Activated gamma-delta T cell treated with anti-CD3 and anti-CD28 coated beads, Interleukin-2, amount 50 U/mL, for 16 hours (primary cell): ENCODE data around the gene DCLK1.

ENCODE experiments used
- DNase-seq: peaks from one replicate; pipeline ENCODE4 v3.0.0-alpha.2; 2020; ENCODE audit warnings: low read depth

DCLK1 gene

DNA sequence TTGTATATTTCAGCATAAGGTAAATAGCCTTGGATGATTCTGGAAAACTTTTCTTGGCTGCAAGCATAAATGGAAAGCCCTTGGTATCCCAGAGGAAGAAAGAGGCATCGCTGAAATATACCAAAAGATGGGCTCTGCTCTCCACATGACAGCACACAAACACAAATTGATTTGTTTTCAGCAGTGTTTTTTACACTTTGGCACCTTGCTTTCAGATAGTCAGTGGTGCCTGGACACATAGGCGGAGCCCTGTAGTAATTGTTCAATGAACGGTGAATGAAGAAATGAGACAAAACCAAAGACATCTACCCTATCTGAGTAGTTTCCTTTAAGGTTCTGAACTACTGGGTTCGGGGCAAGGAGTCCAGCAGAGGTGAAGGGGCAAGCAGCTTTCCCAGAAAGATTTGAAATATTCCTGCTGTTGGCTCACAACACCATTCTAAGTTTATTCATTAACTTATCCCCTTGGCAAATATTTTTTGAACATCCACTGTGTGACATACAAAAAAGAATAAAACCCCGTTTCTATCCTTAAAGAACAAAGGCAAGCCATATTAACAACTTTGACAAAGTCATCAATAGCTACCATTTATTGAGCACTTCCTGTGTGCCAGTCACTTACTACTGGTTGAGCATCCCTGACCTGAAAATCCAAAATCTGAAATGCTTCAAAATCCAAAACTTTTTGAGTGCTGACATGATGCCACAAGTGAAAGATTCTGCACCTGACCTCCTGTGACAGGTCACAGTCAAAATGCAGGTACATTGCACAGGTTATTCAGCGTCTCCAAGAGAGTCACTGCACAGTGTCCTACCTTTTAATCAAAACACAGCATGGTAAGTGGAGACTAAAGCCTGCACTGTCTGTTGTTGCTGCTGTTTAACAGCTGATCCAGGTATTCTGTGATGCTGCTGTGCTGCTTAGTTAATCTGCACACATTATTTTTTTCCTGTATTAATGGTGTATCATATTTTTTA lies 238.1 kb downstream of the DCLK1 start:
- DNase-seq: no peak

DNA sequence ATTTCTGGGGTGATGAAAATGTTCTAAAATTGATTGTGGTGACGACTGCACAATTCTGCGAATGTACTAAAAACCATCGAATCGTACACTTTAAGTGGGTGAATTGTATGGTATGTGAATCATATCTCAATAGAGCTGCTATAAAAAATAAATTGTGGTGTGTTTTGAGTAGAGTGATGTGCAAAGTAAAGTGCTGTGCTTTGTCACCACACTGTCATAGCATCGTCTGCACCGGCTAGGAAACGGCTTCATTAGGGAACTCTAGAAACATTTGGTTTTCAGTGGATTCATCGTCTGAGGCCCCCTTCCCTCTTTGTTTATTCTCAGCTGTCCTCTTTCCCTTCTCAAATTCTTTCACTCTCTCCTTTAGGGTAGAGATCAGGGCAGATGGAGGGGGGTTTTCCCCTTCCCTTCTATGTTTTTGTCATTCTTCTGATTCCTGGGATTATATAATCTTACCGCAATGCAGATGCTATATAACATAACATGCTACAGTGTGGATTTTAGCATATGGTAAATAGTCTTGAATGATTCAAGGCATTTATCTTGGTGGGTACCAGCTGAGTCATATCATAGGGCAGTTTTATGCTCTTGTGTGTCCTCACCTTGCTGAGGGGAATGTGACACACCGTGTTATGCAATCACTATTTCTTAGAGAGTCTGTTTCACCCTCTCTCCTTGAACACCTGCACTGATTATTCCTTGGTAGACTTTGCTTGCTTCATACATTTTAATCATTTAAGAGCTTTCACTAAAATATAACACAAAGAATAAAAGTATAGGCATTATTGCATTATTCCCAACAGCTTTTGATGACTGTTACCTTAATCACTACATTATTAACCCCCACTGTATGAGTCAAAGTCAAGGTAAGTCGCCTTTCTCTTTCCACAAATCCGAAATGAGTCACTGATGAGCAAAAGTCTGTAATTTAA lies 239.4 kb downstream of the DCLK1 start:
- DNase-seq: no peak

DNA sequence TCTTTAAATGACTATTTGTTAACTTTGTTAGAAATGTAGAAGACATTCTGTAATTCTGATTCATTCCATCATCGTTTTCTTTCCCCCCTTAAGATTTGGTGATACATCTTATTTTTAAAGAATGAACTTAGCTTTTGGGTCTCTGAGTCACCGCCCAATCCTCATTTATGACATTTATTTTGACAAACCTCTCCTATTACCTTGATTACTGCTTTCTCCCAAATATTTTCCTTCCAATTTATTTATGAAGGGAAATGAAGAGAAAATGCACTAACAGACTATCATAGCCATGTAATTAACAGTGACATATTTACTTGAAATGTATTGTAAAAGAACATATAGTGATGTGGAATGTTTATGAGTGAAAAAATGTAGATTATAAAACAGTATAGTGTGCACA lies 241.6 kb downstream of the DCLK1 start:
- no peak for DNase-seq

DNA sequence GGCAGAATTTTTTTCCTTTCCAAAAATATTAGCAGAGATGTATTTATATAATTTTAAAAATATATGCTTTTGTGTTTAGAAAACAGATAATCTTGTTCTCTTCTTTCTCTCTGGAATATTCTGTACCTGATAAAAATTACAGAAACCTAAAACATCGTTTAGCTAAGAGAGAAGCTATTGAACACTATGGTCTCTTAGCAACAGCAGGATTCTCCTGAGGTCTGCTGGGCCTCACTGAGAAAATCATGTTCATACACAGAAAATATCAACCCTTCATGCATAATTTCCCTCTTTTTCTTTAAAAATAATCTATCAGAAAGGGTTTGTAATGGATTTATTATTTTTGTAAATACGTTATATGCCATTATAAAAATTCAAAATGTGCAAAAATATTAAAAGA lies 242.2 kb downstream of the DCLK1 start:
- no peak for DNase-seq

DNA sequence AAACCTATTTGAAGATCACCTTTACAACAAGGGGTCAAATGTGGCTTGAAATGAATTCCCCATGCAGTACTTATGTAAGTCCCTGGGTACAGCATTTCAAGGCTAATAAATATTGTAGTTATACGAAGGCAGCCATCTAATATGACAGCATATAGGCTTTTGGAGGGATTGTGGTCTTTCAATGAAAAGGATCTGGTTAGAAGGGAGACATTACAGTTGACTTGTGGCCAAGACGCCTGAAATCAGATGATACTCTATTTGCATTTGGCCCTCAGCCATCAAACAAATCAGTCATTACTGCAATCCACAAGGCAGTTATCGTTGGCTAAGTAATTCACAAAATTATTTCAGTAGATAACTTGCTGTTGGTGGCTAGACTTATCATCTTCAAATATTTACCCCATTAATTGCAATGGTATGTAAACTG lies 242.7 kb downstream of the DCLK1 start:
- DNase-seq: no peak

DNA sequence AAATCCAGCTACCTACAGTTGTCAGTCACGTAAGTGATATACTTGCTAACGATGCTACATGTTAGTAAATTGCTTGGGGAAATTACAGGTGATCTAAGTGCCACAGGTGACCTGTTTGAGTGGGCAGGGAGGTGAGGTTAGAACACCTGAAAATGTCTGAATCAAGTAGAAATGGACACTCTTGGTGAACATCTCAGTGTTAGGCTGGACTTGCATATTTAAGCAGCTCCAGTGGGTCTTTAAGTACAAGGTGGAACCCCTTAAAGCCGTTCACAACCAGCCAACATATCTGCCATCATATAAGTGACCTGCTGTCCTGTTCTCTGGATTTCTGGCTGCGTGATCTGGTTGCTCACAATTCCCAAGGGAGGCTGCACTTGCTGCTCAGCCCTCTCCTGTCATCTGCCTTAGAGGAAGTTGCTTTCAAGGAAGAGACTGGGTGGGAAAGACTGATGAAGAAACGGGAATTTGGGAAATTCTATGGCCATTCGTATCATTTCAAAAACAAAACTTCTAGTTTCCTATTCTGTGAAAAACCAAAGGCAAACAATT lies 244.0 kb downstream of the DCLK1 start:
- DNase-seq: no peak

DNA sequence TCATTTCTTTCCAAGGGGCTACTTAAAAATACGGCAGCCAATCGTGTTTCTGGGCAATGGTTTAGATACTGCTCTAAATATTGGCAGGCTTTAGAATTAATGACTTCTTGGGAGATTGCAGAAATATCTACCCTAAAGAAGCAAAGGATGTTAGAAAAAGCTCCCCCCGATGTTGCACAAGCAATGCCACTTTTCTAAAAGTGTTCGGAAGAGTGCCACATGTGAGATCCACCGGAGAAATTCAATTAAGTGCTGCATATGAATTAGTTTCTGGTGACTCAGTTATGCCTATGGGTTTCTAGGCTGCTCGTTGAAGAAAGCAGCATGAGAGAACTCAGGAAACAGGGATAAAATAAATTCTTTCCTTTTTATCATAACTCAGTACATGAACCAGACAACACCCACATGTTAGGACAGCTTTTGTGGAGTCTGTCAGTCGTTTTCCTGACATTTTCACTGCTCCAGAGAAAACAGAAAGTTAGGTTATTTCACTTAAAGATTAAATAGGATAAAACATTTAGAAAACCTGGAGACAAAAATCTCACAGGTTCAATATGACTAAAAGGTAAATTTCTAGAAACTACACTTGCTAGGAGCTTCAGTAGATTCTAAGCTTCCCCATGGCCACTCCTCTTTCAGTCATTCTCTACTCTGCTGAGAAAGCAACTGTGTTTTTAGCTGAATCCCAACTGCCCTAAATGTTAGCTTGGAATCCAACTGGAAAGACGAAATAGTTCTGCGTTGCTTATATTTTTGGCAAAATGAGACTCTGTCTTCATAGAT lies 244.7 kb downstream of the DCLK1 start:
- DNase-seq: no peak

DNA sequence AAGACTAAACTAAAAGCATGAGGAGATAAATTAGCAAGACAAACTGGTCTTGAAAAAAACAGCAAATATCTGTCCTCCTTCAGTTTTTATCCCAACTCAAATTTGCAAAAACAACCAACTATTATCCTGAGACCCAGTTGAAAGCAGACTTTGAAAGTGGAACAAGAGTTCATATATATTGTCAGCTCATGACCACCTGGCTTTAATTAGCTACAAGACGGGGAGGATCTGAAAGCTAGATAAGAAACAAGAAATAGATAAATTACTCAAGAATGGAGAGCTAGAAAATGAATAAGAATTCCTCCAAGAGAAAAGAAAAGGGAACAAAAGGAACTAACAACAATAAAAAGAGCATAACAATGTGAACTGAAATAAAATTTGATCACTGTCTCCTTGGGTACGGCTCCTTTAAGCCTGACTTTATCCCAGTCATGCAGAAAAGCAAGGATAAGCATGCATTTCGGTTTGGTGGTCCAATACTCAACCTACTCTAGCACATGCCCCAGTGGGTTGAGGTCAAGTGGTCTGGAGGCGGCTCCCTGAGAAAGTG lies 246.9 kb downstream of the DCLK1 start:
- DNase-seq: no peak

DNA sequence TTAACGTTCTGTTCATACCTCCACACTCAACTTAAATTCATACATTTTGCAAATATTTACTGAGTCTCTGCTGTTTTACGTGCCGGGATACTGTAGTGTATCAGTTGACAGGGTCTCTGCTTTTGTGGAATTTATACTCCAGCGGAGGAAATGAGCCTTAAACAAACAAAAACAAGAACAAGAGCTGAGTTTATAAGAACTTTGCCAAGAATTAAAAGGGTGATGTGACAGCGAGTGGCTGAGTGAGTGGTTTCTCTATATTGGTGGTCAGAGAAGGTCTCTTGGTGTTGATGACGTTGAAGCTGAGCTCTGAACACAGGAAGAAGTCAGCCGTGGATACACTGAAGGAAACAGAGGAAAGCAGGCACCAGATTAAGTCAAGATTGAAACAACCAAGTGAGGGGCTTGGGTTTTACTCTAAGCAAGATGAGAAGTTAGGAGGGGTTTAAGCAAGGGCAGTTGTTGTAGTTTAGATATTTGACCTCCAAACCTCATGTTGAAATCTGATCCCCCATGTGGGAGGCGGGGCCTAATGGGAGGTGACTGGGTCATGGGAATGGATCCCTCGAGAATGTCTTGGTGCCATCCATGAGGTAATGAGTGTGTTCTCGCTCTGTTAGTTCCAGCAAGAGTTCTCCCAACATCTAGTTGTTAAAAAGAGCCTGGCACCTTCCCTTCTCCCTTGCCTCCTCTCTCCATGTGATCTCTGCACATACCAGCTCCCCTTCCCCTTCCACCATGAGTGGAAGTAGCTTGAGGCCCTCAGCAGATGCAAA lies 248.3 kb downstream of the DCLK1 start:
- no peak for DNase-seq

DNA sequence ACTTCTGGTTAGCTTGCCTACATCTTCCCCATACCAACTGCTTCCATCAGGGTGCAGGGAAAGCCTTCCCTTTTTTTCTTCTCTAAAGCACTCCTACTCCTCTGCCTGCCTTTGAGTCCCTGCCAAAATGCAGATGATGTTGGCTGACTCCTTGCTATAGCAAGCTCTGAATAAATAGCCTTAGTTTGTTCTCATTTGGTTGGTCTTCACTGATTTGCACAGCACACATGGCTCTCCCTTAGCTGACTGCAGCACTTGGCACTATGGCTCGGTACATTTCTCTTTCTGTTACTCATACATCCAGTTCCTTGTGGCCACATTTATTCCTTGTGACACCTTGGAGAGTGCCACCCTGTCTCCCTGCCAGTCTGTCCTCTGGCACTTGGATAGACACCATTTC lies 249.8 kb downstream of the DCLK1 start:
- no peak for DNase-seq

DNA sequence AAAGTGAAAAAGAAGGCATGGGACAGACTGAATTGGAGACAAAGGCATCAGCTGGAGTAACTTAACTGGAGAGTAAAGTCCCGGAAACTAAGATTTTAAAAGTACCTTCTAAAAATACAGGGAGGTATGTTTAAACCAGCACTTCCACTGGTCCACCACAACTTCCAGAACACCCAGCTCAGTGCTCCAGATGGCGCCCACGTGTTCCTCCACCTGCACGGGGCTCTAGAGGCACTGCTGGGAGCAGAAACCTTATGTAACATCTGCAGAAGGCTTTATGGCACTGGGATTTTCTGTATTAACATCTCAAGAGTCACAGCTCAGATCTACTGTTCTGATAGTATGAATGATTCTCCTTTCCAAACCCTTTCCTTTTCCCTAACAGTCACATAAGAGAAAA lies 252.1 kb downstream of the DCLK1 start:
- no peak for DNase-seq

DNA sequence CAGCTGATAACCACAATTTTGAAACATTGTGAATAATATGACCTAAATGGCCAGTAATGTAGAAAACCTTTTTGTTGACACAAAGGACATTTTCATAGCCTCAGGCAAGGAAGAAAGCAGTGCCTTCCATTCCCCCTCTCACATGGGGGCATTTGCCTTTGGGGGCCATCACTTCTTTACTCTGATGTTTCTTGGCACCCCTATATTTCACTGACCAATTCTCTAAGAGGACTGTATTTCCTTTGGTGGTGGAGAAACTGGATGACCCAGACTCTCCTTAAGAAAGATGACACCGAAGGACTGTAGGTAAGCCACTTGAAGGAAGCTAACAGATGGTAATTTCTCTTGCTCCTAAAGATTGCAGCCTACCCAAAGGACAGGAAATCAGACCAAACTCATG lies 254.6 kb downstream of the DCLK1 start:
- no peak for DNase-seq

DNA sequence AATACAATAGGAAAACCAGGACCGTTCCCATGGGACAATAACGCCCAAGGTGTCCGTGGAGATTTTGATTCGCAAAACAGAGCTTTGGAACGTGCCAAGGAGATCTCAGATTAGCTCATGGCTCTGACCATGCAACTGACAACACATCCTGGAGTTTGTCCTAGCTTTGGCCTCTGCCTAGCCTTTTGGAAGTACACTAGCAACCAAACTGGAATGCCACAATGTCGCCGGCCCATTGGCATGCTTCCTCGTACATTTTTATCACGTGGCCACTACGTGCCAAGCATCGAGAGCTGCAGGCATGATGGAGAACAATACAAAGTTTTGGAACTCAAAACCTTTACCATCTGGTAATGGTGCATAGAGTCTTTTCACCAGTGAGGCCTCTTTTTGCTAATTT lies 256.5 kb downstream of the DCLK1 start:
- DNase-seq: no peak

DNA sequence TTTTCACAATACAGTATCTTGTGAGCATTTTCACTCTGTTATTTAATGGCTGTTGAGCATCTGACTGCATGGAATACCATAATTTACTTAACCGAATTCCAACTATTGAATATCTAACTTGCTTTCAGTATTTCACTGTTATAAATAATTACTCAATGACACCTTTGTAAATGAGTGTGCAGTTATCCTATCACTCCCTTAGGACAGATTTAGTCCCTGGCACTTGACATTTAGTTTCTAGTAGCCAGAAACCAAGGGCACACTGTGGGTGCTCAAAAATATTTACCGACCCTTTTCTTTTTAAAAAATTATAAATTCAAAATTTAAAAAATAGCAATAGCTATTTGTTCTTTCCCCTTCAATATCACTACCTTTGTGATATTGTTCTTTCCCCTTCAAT lies 258.8 kb downstream of the DCLK1 start:
- no peak for DNase-seq

DNA sequence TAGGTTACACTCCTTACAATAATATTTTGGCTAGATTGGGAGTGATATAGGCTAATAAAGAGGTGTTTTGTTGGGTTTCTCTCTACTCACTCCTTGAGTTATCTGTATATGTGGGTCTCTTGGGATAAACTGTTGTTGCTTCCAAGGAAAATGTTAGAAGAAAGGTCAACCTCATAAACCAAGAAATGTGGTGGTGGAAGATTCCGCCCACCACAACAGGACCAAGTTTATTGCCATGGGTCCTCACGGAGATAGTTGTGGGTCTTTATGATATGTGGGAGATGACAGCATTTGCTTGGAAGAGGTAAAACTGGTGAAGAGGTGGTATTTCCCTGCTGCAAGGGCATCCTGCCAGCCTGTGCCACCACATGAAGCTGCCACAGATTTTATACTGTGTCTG lies 259.6 kb downstream of the DCLK1 start:
- no peak for DNase-seq

DNA sequence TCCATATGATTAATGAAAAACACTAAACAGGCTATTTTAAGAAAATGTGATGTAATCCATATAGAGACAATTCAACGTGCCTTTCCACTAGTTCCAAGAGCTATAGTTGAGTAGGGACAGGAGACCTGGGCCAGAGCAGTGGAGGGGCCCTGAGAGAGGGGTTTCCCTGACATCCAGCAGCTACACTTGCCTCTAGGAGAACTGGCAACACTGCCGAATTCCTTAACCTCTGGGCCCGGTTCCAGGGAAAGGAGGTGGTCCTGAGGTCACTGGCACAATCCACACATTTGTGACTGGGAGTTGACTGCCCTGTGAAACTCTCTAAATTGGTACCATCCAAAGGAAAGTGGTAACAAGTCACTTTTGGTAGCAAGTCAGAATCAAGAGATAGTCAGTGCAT lies 264.4 kb downstream of the DCLK1 start:
- no peak for DNase-seq

DNA sequence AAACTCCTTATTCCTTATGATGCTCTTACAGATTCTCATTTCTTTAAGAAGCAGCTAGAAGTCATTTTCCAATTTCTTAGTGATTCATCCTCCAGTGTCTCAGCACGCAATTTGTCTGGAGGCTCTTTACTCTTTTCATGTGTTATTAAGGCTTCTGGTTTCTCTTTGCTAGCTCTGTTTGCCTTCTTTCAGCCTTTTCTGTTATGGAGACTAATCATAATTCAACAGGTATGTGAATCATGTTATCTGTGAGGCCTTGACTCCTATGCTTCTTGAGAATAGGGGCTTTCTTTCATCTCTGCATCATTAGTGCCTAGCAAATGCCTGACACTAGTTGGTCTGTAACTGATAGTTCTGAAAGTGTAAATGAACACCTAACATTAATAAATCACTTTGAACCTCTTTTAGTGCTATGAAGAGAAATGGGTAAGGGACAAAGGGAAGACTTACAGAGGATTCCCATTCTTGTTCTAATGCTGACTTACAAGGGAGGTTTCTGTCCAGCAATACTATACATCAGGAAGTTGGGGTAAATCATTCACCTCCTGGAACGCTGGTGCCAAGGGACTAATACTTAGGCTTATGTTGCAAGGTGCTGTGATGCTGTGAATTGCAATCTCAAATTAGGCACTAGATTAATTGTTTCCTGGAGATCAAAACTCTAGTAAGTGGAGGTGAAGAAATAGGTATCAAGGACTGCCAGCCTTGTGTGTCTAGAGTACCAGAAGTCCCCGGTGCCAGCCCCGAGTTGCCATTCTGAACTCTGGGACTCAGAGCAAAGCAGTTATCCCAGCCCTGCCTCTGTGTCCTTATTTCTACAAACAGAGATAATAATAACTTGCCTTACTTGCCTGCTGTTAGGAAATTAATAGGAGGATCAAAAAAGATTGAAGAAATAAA lies 265.6 kb downstream of the DCLK1 start:
- no peak for DNase-seq

DNA sequence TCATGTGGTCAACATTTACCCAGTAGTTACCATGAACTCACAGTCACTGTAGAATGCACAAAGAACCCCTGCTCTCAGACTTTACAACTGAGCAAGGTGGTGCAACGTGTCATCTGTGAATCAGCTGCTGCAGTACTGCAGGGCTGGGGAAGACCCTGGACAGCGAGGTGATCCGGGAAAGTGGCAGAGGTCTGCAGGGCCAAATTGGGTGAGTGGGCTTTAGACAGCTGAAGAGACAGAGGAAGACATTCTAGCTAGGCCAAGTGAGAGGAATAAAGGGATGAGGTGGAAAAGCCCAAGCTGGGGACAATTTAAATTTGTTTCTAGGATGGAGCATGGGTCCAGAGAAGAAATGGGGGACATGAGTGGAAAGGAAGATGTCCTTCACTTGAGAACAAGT lies 270.5 kb downstream of the DCLK1 start:
- DNase-seq: no peak

DNA sequence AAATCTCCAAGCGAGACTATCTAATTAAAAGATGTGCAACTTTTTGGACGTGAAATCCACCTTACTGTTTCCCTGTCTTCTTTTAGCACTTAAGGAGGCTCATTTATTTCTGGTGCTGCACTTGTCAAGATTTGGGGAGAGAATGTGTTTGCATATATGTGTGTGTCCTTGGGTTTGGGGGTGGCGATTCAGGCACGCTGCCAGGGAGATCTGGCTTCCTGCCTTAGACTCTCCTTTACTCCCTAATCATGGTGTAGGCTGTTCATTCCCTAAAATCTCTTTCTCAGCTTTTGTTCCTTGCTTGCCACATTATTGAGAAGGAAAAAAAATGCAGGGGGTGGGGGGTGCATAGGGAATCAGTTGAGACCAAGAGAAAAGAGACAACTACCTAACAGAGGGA lies 271.2 kb downstream of the DCLK1 start:
- DNase-seq: no peak

DNA sequence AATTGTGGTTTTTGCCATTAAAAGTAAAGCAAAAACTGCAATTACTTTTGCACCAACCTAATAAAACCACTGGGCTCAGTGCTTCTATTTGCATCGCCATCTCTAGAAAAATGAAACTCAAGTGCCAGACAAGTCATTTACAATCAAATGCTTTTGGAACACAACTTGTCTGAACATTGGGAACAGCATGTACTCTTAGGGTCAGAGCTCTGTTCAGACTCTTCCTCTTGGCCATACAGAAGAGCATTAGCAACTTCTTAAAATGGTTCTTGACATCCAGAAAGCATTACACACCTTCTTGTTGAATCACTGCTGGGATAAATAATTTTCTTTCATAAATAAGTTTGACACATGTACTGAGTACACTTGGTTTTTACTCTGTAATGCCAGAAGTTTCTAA lies 272.5 kb downstream of the DCLK1 start:
- DNase-seq: no peak
